Neural cell (in vitro differentiated cells): ENCODE data around the gene SIRT3. TPM values are rescaled to one million over a fixed set of nuclear protein-coding genes. Genes with fewer than 3 reads are reported as not detected.

Experiments
- H2AFZ ChIP-seq: fragments of 200-600, 300-800 bp; sonication (generic), shearing (Covaris generic); 2 replicates; pipeline ENCODE4 v1.6.0; 2014; ENCODE audit warnings: low read depth, mild to moderate bottlenecking, antibody characterized with exemption, low read length, moderate library complexity
- H3F3A ChIP-seq: fragments of 200-600 bp; shearing (Covaris generic); 2 replicates; pipeline ENCODE4 v1.6.1; 2016; ENCODE audit warnings: mild to moderate bottlenecking, moderate library complexity, mixed read lengths, antibody characterized with exemption, low read length; ENCODE audit not compliant: insufficient read depth, poor library complexity, severe bottlenecking
- H3K27ac ChIP-seq: fragments of 200-600, 300-800 bp; sonication (generic), shearing (Covaris generic); 2 replicates; pipeline ENCODE4 v1.5.1; 2014; ENCODE audit warnings: mild to moderate bottlenecking, low read length, moderate library complexity
- H3K27me3 ChIP-seq: fragments of 300-800, 200-600 bp; sonication (generic), shearing (Covaris generic); 2 replicates; pipeline ENCODE4 v1.6.0; 2014; ENCODE audit warnings: mild to moderate bottlenecking, low read depth, low read length, moderate library complexity; ENCODE audit not compliant: insufficient read depth
- H3K36me3 ChIP-seq: fragments of 300-800, 200-600 bp; sonication (generic), shearing (Covaris generic); 2 replicates; pipeline ENCODE4 v1.5.1; 2014; ENCODE audit warnings: mild to moderate bottlenecking, antibody characterized with exemption, low read length, moderate library complexity; ENCODE audit not compliant: insufficient read depth
- H3K4me2 ChIP-seq: fragments of 300-800, 200-600 bp; sonication (generic), shearing (Covaris generic); 2 replicates; pipeline ENCODE4 v1.6.0; 2014; ENCODE audit warnings: mild to moderate bottlenecking, low read length
- H3K4me3 ChIP-seq: fragments of 300-800, 200-600 bp; sonication (generic), shearing (Covaris generic); 2 replicates; pipeline ENCODE4 v1.5.1; 2014; ENCODE audit warnings: mild to moderate bottlenecking, low read length, moderate library complexity
- H3K79me2 ChIP-seq: fragments of 200-600 bp; shearing (Covaris generic); replicated peaks from 2 replicates; pipeline ENCODE4 v1.6.0; 2014; ENCODE audit warnings: mild to moderate bottlenecking, low read length, moderate library complexity; ENCODE audit not compliant: insufficient read depth
- H3K9ac ChIP-seq: fragments of 300-800, 200-600 bp; sonication (generic), shearing (Covaris generic); 2 replicates; pipeline ENCODE4 v1.6.1; 2016; ENCODE audit warnings: mild to moderate bottlenecking, low read length, mixed read lengths
- H3K9me2 ChIP-seq: fragments of 200-600 bp; shearing (Covaris generic); 2 replicates; pipeline ENCODE4 v1.6.1; 2016; ENCODE audit warnings: mild to moderate bottlenecking, low read length, mixed read lengths; ENCODE audit not compliant: insufficient read depth
- H3K9me3 ChIP-seq: fragments of 200-600, 300-800 bp; sonication (generic), shearing (Covaris generic); 2 replicates; pipeline ENCODE4 v1.6.1; 2016; ENCODE audit warnings: mild to moderate bottlenecking, mixed run types, low read length, moderate library complexity, mixed read lengths
- H4K20me1 ChIP-seq: fragments of 200-600 bp; shearing (Covaris generic); 2 replicates; pipeline ENCODE4 v1.6.1; 2016; ENCODE audit warnings: mild to moderate bottlenecking, mixed run types; ENCODE audit not compliant: insufficient read depth
- EP300 ChIP-seq: fragments of 450-650 bp; conservative IDR thresholded peaks from 2 replicates; pipeline ENCODE4 v1.6.1; 2014; ENCODE audit warnings: antibody characterized with exemption, mild to moderate bottlenecking, moderate library complexity; ENCODE audit not compliant: poor library complexity, severe bottlenecking
- EZH2 ChIP-seq: fragments of 200-600, 300-800 bp; shearing (Covaris generic), sonication (generic); IDR thresholded peaks from 2 replicates; pipeline ENCODE4 v1.6.1; 2014; ENCODE audit warnings: antibody characterized with exemption, low read length, borderline replicate concordance, mild to moderate bottlenecking; ENCODE audit not compliant: insufficient read depth, poor library complexity, severe bottlenecking
- MXI1 ChIP-seq: fragments of 450-650 bp; conservative IDR thresholded peaks from 2 replicates; pipeline ENCODE4 v1.6.1; 2014; ENCODE audit warnings: antibody characterized with exemption, mild to moderate bottlenecking; ENCODE audit not compliant: poor library complexity, severe bottlenecking
- POLR2AphosphoS5 ChIP-seq: IDR thresholded peaks from 2 replicates; pipeline ENCODE4 v1.6.1; 2012
- RAD21 ChIP-seq: fragments of 450-650 bp; conservative IDR thresholded peaks from 2 replicates; pipeline ENCODE4 v1.6.1; 2014; ENCODE audit warnings: antibody characterized with exemption, mild to moderate bottlenecking, moderate library complexity
- SMC3 ChIP-seq: fragments of 450-650 bp; conservative IDR thresholded peaks from 2 replicates; pipeline ENCODE4 v1.6.1; 2014; ENCODE audit warnings: antibody characterized with exemption, mild to moderate bottlenecking, moderate library complexity; ENCODE audit not compliant: poor library complexity
- TAF1 ChIP-seq: IDR thresholded peaks from 2 replicates; pipeline ENCODE4 v1.6.1; 2012; ENCODE audit warnings: low read depth
- polyA plus RNA-seq: library from polyadenylated mRNA; depleted of rRNA; stranded (reverse); fragments of >200 nt; gene quantifications from 2 replicates; pipeline ENCODE4 v1.2.3, GENCODE V29; 2014
- TF ChIP-seq, protein P1 (sequence below): IDR thresholded peaks from 2 replicates; pipeline ENCODE4 v1.6.1; 2012; ENCODE audit warnings: borderline replicate concordance
- TF ChIP-seq, protein P2 (sequence below): fragments of 450-650 bp; IDR thresholded peaks from 2 replicates; pipeline ENCODE4 v1.5.1; 2014; ENCODE audit warnings: antibody characterized with exemption, mild to moderate bottlenecking, moderate library complexity; ENCODE audit not compliant: poor library complexity, severe bottlenecking

Gene SIRT3
- polyA plus RNA-seq, 1 donor from 2014 or later: 32.9 TPM

DNA sequence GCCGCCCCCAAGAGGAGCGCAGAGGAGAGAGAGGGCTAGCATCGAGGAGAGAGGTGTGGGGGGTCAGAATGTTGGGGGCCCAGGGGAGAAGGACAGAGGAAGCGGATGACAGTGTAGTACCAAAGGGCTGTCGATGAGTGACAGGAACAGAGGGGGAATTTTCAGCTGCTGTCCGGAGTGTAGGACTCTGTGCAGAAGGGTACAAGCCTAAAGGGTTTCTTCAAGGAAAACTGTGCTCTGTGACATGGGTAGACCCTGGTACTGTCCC, 36.7 kb upstream of the SIRT3 start:
- Histone ChIP-seq H3K9me2 (no peaks in the 10 kb centered on the region), H2AFZ (no peak overlapping the region), H3K4me3 (no peak overlapping the region), H3K4me2 (no peak overlapping the region), H3F3A (no peaks in the 10 kb centered on the region), H4K20me1 (no peaks in the 10 kb centered on the region), H3K9ac (no peak overlapping the region), H3K9me3 (no peaks in the 10 kb centered on the region), H3K79me2 (no peaks in the 10 kb centered on the region), H3K27ac (no peak overlapping the region), H3K27me3 (no peaks in the 10 kb centered on the region), H3K36me3 (no peaks in the 10 kb centered on the region)
- TF ChIP-seq MXI1 (no peak), EZH2 (no peak), EP300 (no peak), TAF1 (no peak), POLR2AphosphoS5 (no peak), RAD21 (no peak), SMC3 (no peak)
- TF ChIP-seq, protein P1, sequence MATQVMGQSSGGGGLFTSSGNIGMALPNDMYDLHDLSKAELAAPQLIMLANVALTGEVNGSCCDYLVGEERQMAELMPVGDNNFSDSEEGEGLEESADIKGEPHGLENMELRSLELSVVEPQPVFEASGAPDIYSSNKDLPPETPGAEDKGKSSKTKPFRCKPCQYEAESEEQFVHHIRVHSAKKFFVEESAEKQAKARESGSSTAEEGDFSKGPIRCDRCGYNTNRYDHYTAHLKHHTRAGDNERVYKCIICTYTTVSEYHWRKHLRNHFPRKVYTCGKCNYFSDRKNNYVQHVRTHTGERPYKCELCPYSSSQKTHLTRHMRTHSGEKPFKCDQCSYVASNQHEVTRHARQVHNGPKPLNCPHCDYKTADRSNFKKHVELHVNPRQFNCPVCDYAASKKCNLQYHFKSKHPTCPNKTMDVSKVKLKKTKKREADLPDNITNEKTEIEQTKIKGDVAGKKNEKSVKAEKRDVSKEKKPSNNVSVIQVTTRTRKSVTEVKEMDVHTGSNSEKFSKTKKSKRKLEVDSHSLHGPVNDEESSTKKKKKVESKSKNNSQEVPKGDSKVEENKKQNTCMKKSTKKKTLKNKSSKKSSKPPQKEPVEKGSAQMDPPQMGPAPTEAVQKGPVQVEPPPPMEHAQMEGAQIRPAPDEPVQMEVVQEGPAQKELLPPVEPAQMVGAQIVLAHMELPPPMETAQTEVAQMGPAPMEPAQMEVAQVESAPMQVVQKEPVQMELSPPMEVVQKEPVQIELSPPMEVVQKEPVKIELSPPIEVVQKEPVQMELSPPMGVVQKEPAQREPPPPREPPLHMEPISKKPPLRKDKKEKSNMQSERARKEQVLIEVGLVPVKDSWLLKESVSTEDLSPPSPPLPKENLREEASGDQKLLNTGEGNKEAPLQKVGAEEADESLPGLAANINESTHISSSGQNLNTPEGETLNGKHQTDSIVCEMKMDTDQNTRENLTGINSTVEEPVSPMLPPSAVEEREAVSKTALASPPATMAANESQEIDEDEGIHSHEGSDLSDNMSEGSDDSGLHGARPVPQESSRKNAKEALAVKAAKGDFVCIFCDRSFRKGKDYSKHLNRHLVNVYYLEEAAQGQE: no peak
- TF ChIP-seq, protein P2, sequence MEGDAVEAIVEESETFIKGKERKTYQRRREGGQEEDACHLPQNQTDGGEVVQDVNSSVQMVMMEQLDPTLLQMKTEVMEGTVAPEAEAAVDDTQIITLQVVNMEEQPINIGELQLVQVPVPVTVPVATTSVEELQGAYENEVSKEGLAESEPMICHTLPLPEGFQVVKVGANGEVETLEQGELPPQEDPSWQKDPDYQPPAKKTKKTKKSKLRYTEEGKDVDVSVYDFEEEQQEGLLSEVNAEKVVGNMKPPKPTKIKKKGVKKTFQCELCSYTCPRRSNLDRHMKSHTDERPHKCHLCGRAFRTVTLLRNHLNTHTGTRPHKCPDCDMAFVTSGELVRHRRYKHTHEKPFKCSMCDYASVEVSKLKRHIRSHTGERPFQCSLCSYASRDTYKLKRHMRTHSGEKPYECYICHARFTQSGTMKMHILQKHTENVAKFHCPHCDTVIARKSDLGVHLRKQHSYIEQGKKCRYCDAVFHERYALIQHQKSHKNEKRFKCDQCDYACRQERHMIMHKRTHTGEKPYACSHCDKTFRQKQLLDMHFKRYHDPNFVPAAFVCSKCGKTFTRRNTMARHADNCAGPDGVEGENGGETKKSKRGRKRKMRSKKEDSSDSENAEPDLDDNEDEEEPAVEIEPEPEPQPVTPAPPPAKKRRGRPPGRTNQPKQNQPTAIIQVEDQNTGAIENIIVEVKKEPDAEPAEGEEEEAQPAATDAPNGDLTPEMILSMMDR: no peak

DNA sequence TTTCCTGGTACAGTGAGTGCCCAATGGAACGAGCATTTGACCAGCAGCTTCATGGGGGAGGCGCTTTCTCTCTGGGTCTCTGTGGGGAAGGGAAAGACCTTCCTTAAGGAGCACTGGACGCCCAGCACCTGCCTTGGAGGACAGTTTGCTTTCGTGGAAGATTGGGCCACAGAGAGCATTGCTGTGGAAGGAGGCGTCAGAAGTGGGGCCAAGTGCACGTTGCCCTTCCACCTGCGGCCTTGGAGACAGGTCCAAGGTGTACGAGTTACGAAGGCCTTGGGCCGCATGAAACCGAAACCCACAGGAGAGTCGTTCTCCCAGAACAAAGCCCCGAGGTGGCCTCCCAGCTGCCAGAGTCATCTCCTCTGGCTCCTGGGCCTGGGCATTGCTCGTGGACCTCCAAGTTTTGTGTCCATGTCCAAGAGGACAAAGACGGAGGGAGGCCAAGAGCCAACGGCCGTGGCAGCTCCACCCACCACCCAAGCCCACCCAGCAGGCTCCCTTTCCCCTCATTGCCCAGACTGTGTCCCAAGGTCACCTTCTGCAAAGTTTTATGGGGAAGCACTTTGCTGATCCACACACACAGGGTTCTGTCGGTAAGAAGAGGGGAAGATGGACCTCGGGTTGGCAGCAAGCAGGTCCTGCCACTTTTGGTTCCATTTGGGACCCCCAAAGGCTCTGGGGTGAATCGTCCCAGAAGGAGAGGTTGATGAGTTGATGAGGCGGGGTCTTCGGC, 36.2 kb upstream of the SIRT3 start:
- Histone ChIP-seq H3K4me2 (no peak overlapping the region), H3K27ac (no peak overlapping the region), H4K20me1 (no peaks in the 10 kb centered on the region), H3K36me3 (no peaks in the 10 kb centered on the region), H3F3A (no peaks in the 10 kb centered on the region), H3K79me2 (no peaks in the 10 kb centered on the region), H3K4me3 (no peak overlapping the region), H3K27me3 (no peaks in the 10 kb centered on the region), H2AFZ (no peak overlapping the region), H3K9ac (no peak overlapping the region), H3K9me3 (no peaks in the 10 kb centered on the region), H3K9me2 (no peaks in the 10 kb centered on the region)
- TF ChIP-seq RAD21 (no peak), SMC3 (no peak), EP300 (no peak)
- TF ChIP-seq, protein P2: no peak
- TF ChIP-seq, protein P1: no peak
